ENCODE measurements around the gene ERBB2. TPM values are rescaled to one million over a fixed set of nuclear protein-coding genes. Genes with fewer than 3 reads are reported as not detected.

The ERBB2 gene
- total RNA-seq, 2 experiments from 2014 or later, result 6.0 to 6.3 TPM

- no peaks in the 10 kb centered on the region for H3K9me3 Mint-ChIP-seq
These were observed 29.5 kb downstream of the ERBB2 start for GRCh38 chr17:39729280-39729851.

GRCh38 chr17:39730095-39730921 is 30.4 kb downstream of the ERBB2 start, which contains the start of gene MIEN1:
TSS of gene MIEN1 (minus strand) at chr17:39730532. CDS start at chr17:39730495, 37 bp downstream.
- intact Hi-C loops (cut with micrococcal nuclease), result loop anchor here (1.0 to 5.0 kb wide), 5 partner anchors 24 to 137 kb away; partner anchors contain the start of genes PGAP3 and STARD3
- Mint-ChIP-seq H3K36me3 (ENCODE audit: low read depth) (peaks cover 6% of the 10 kb centered on the region), H3K4me3 (peak within 1 kb of the TSS; percentile 87), H3K9me3 (no peaks in the 10 kb centered on the region), H3K27ac (peak within 1 kb of the TSS; percentile 84), H3K27me3 (ENCODE audit: low read depth) (no peaks in the 10 kb centered on the region), H3K4me1 (ENCODE audit: low read depth) (peaks cover 14% of the 10 kb centered on the region)
- peak; percentile 95 for DNase-seq
- CTCF ChIA-PET, result interaction anchor here (0.6 to 3.1 kb wide), 25 partner anchors 8 to 221 kb away, joined by 3 to 15 read pairs (median 4); partner anchors contain the start of genes ERBB2 and PNMT

More at GRCh38 chr17:39729280-39729851, 29.5 kb downstream of the ERBB2 start:
- H3K27ac Mint-ChIP-seq, result peak overlapping the region; percentile 84
- CTCF ChIA-PET, result interaction anchor here (0.6 to 3.1 kb wide), 19 partner anchors 7 to 197 kb away, joined by 3 to 15 read pairs (median 5); partner anchors contain the start of gene PNMT
- H3K36me3 Mint-ChIP-seq (ENCODE audit: low read depth), result peaks cover 6% of the 10 kb centered on the region
- H3K27me3 Mint-ChIP-seq (ENCODE audit: low read depth), result no peaks in the 10 kb centered on the region
- peak overlapping the region; percentile 87 for H3K4me3 Mint-ChIP-seq
- intact Hi-C loops (cut with micrococcal nuclease), result no loop called here
- H3K4me1 Mint-ChIP-seq (ENCODE audit: low read depth), result peaks cover 14% of the 10 kb centered on the region
- no peak for DNase-seq

DNA sequence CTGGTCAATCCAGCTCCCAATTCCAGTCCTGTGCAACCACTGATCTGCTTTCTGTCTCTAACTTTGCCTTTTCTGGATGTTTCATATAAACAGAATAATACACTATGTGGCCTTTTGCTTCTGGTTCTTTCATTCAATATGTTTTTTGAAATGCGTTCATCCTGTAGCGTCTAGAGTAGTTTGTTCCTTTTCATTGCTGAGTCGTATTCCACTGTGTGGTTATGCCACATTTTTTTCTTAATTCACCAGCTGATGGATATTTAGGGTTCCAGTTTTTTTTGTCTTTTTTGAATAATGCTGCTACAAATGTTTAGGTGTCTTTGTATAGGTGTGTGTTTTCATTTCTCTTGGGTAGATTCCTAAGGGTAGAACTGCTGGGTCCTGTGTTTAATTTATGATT is 32.7 kb downstream of the ERBB2 start:
- peaks cover 4% of the 10 kb centered on the region for H3K36me3 Mint-ChIP-seq (ENCODE audit: low read depth)
- peaks cover 14% of the 10 kb centered on the region for H3K4me1 Mint-ChIP-seq (ENCODE audit: low read depth)
- no peaks in the 10 kb centered on the region for H3K9me3 Mint-ChIP-seq
- intact Hi-C loops (cut with micrococcal nuclease), result loop anchor here (5.0 kb wide), 1 partner anchor 95 kb away; the partner anchor contains the start of gene STARD3
- peaks cover under 1% of the 10 kb centered on the region for H3K27me3 Mint-ChIP-seq (ENCODE audit: low read depth)
- DNase-seq, result no peak
- no peak overlapping the region for H3K4me3 Mint-ChIP-seq
- H3K27ac Mint-ChIP-seq, result no peak overlapping the region
- CTCF ChIA-PET, result interaction anchor here (0.7 to 1.6 kb wide), 5 partner anchors 23 to 410 kb away, joined by 3 to 5 read pairs (median 3); no protein-coding TSS in a partner anchor

DNA sequence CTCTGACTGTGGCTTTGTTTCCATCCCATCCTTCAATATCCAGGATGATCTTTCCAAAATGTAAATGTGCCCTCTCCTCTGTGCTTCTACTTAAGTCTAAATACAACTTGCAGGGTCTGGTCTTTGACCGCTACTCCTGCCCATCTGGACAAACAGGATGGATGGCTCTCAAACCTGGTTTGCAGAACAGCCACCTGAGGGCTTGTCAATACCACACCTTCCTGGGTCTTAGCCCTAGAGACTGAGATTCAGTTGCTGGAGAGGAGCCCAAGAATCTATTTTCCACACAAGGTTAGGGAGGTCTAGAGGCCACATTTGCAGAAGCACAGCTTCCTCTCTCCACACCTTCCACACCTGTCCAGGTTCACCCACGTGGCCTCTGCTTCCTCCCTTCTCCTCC is 36.0 kb downstream of the ERBB2 start:
- intact Hi-C loops (cut with micrococcal nuclease), result no loop called here
- Mint-ChIP-seq H3K27ac (no peak overlapping the region), H3K36me3 (ENCODE audit: low read depth) (no peaks in the 10 kb centered on the region), H3K4me3 (no peak overlapping the region), H3K9me3 (no peaks in the 10 kb centered on the region), H3K4me1 (ENCODE audit: low read depth) (peaks cover 23% of the 10 kb centered on the region), H3K27me3 (ENCODE audit: low read depth) (peaks cover 13% of the 10 kb centered on the region)
- DNase-seq, result no peak
- CTCF ChIA-PET, result no interaction called here

DNA sequence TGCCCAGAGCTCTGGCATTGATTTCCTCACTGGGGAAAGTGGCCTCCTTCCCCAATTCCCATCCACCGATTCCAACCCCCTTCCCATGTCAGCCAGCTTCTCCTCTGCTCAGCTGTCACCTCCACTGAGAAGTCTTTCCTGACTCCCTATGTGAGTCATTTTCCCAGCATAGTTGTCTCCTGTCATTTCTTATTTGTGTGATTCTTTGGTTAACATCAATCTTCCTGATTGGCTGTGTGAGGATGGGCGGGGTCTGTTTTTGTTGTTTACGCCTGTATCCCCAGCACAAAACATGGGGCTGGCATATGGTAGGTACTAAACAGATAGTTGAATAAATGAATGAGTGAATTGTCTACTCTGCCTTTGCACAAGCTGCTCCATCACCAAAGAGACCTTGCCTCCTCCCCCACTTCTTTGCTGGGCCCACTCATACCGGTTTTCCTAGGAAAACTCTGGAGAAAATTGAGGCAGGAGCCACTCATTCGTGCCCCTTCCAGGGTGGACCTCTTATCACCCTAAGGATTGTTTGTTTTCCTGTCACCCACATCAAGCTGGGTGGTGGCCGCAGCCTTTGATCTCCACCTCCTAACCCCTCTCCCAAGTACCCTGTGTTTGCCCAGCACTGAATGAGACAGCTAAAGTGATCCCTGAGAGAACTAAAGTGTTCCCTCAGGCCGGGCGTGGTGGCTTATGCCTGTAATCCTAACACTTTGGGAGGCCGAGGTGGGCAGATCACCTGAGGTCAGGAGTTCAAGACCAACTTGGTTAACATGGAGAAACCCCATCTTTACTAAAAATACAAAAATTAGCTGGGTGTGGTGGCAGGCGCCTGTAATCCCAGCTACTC is 36.7 kb downstream of the ERBB2 start:
- intact Hi-C loops (cut with micrococcal nuclease), result no loop called here
- no peaks in the 10 kb centered on the region for H3K36me3 Mint-ChIP-seq (ENCODE audit: low read depth)
- CTCF ChIA-PET, result interaction anchor here (0.5 kb wide), 1 partner anchor 44 kb away, joined by 3 read pairs; no protein-coding TSS in a partner anchor
- no peak overlapping the region for H3K4me3 Mint-ChIP-seq
- H3K27me3 Mint-ChIP-seq (ENCODE audit: low read depth), result peaks cover 15% of the 10 kb centered on the region
- no peaks in the 10 kb centered on the region for H3K9me3 Mint-ChIP-seq
- H3K27ac Mint-ChIP-seq, result no peak overlapping the region
- DNase-seq, result no peak
- H3K4me1 Mint-ChIP-seq (ENCODE audit: low read depth), result peaks cover 23% of the 10 kb centered on the region

DNA sequence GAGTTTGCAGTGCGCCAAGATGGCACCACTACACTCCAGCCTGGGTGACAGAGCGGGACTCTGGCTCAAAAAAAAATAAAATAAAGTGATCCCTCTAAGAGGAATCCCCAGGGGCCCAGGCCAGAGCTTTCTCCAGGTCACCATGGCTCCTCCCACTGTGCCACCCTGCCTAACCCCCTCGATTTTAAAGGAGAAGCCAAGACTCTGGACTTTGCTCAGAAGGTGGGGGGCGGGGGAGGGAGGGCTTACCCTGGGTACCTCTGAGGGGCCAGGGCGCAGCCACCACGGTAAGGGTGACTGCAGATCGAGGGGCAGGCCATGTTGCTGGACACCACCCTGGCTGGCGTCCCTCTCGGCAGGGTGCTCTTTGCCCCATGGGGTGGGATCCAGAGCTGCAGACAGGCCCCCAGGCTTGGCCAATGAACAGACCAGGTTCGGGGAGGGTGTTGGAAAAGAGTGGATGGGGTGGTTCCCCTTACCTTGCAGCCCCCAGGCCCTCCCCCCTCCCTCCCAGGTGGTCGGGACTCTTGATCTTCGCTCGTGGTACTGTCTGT is 37.4 kb downstream of the ERBB2 start:
- H3K4me1 Mint-ChIP-seq (ENCODE audit: low read depth), result peaks cover 23% of the 10 kb centered on the region
- no peak for DNase-seq
- peaks cover 15% of the 10 kb centered on the region for H3K27me3 Mint-ChIP-seq (ENCODE audit: low read depth)
- CTCF ChIA-PET, result no interaction called here
- peak overlapping the region; percentile 29 for H3K4me3 Mint-ChIP-seq
- no peaks in the 10 kb centered on the region for H3K9me3 Mint-ChIP-seq
- intact Hi-C loops (cut with micrococcal nuclease), result no loop called here
- H3K27ac Mint-ChIP-seq, result no peak overlapping the region
- H3K36me3 Mint-ChIP-seq (ENCODE audit: low read depth), result no peaks in the 10 kb centered on the region

GRCh38 chr17:39737760-39738567 is 38.1 kb downstream of the ERBB2 start, which contains the start of gene GRB7:
TSS of gene GRB7 (plus strand) at chr17:39737938. CDS start at chr17:39742302, 4,364 bp downstream.
- Mint-ChIP-seq H3K4me3 (peak within 1 kb of the TSS; percentile 77), H3K27ac (no peak within 1 kb of the TSS), H3K4me1 (ENCODE audit: low read depth) (peaks cover 23% of the 10 kb centered on the region), H3K9me3 (no peaks in the 10 kb centered on the region), H3K27me3 (ENCODE audit: low read depth) (peaks cover 15% of the 10 kb centered on the region), H3K36me3 (ENCODE audit: low read depth) (no peaks in the 10 kb centered on the region)
- intact Hi-C loops (cut with micrococcal nuclease), result loop anchor here (2.0 kb wide), 1 partner anchor 33 kb away; no protein-coding TSS in a partner anchor
- CTCF ChIA-PET, result no interaction called here
- peak; percentile 32 for DNase-seq

DNA sequence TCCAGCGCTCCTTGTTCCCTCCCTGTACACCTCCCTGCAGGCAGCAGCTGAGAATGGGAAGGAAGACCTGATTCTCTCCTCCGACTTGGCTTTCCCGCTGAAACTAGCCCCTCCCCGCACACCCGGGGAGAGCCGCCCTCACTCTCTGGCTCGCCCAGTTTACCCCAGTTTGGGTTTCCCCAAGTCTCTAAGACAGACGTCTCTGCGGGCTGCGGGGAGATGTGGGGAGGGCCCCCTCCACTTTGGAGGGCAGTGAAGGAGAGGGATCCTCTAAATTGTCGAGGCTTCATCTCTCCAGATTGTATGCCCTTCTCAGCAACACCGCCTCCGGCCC is 38.7 kb downstream of the ERBB2 start:
- Mint-ChIP-seq H3K4me1 (ENCODE audit: low read depth) (peaks cover 23% of the 10 kb centered on the region), H3K36me3 (ENCODE audit: low read depth) (no peaks in the 10 kb centered on the region), H3K27ac (no peak overlapping the region), H3K27me3 (ENCODE audit: low read depth) (peaks cover 15% of the 10 kb centered on the region), H3K9me3 (no peaks in the 10 kb centered on the region), H3K4me3 (peak overlapping the region; percentile 77)
- intact Hi-C loops (cut with micrococcal nuclease), result loop anchor here (2.0 kb wide), 1 partner anchor 32 kb away; no protein-coding TSS in a partner anchor
- peak; percentile 88 for DNase-seq
- CTCF ChIA-PET, result no interaction called here

- intact Hi-C loops (cut with micrococcal nuclease), result loop anchor here (2.0 kb wide), 1 partner anchor 32 kb away; no protein-coding TSS in a partner anchor
- DNase-seq, result peak; percentile 29
- no peaks in the 10 kb centered on the region for H3K9me3 Mint-ChIP-seq
- peak overlapping the region; percentile 77 for H3K4me3 Mint-ChIP-seq
- H3K36me3 Mint-ChIP-seq (ENCODE audit: low read depth), result no peaks in the 10 kb centered on the region
- CTCF ChIA-PET, result no interaction called here
- H3K27ac Mint-ChIP-seq, result no peak overlapping the region
- H3K27me3 Mint-ChIP-seq (ENCODE audit: low read depth), result peaks cover 15% of the 10 kb centered on the region
- peaks cover 23% of the 10 kb centered on the region for H3K4me1 Mint-ChIP-seq (ENCODE audit: low read depth)
These were observed 39.4 kb downstream of the ERBB2 start for GRCh38 chr17:39738983-39739884.

DNA sequence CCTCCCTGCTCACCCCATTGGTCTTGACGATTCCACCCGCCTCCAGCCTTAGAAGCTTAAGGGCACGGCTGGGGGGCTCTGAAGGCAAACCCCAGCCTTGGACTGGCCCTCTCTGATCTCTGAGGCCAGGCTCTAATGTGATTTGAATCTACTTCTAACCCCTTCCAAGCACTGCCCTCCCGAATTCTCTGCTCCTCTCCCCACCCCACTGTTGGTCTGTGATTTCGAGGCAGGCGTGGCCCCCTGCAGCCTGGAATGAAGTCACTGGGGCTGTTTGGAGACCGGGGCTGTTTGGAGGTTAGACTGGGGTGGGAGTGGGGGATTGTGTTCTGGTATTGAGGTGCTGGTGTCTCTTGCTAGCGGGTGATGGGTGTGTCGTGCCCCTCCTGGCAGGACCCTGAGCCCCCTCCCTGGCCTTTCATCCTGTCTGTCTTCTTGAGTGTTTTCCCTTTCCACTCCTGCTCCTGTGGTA is 40.1 kb downstream of the ERBB2 start:
- Mint-ChIP-seq H3K27me3 (ENCODE audit: low read depth) (peaks cover 15% of the 10 kb centered on the region), H3K4me3 (no peak overlapping the region), H3K27ac (no peak overlapping the region), H3K9me3 (no peaks in the 10 kb centered on the region), H3K4me1 (ENCODE audit: low read depth) (peaks cover 23% of the 10 kb centered on the region), H3K36me3 (ENCODE audit: low read depth) (no peaks in the 10 kb centered on the region)
- intact Hi-C loops (cut with micrococcal nuclease), result loop anchor here (2.0 kb wide), 1 partner anchor 31 kb away; no protein-coding TSS in a partner anchor
- no peak for DNase-seq
- CTCF ChIA-PET, result no interaction called here

Measured in activated naive CD4-positive, alpha-beta T cell treated with anti-CD3 and anti-CD28 coated beads for 36 hours (primary cell).